AG09309 (cell line): ENCODE measurements around the gene VDAC1.

Source experiments
- DNase-seq: peaks from one replicate; pipeline ENCODE4 v3.0.0-alpha.2; 2010; ENCODE audit warnings: low read depth
- H3K4me3 ChIP-seq: 2 replicates; pipeline ENCODE4 v1.5.1; 2011; ENCODE audit warnings: mild to moderate bottlenecking, low read depth, low read length, moderate library complexity; ENCODE audit not compliant: control insufficient read depth
- TF ChIP-seq, protein P1 (sequence below): IDR thresholded peaks from 2 replicates; pipeline ENCODE4 v1.5.1; 2011; ENCODE audit warnings: mild to moderate bottlenecking, low read depth, low read length, inconsistent platforms; ENCODE audit not compliant: insufficient read depth, control insufficient read depth; ENCODE audit errors: missing control alignments

VDAC1 gene

DNA sequence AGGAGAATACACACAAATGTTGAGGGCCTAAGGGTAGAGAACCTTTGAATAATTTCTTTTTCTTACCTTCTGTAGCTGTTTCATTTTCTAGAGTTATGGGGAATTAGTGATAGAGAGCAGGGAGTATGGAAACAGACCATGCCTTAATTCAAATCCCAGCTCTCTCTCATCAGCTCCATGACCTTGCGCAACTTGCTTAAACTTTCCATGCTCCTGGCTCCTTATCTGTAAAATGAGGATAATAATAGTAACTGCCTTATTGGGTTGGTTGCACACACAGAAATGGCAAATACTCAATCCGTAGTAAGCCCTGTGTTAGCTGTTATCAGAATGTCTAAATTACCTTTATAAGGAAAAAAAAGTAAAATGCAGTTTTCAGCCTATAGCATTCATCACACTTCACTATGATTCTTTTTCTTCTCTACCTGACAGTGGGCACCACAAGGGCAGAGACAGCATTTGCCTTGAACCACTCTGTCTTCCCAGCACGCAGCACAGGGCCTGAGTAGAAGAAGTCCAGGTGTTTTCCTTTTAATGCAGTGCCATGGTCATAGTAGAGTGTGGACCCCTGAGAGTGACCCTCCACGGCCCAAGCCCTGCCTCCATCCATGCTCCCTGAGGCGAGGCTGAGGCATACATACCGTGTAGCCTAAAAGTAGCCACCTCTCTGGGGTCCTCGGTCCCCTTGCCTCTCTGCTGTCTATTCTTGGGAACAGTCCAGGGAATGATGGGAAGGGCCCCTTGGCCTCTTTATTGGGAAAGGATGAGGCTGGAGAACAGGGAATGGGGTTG, 53.8 kb downstream of the VDAC1 start:
- no peak for DNase-seq
- H3K4me3 ChIP-seq, result no peak overlapping the region
- TF ChIP-seq, protein P1, sequence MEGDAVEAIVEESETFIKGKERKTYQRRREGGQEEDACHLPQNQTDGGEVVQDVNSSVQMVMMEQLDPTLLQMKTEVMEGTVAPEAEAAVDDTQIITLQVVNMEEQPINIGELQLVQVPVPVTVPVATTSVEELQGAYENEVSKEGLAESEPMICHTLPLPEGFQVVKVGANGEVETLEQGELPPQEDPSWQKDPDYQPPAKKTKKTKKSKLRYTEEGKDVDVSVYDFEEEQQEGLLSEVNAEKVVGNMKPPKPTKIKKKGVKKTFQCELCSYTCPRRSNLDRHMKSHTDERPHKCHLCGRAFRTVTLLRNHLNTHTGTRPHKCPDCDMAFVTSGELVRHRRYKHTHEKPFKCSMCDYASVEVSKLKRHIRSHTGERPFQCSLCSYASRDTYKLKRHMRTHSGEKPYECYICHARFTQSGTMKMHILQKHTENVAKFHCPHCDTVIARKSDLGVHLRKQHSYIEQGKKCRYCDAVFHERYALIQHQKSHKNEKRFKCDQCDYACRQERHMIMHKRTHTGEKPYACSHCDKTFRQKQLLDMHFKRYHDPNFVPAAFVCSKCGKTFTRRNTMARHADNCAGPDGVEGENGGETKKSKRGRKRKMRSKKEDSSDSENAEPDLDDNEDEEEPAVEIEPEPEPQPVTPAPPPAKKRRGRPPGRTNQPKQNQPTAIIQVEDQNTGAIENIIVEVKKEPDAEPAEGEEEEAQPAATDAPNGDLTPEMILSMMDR, result no peak

DNA sequence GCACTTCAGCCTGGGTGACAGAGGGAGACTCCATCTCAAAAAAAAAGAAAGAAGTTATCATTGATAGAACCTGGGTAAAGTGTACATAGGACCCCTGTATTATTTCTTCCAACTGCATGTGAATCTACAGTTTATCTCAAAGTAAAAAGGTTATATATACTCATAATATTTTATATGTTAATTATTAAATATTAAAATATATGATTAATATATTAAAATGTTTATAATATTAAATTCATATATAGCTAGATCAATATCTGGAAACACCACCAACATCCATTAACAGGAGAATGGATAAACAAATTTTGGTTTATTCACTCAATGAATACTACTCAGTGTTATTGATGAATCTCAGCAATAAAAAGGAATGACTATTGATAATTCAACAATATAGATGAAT, 56.1 kb downstream of the VDAC1 start:
- DNase-seq, result no peak
- no peak overlapping the region for H3K4me3 ChIP-seq
- TF ChIP-seq, protein P1, result no peak

DNA sequence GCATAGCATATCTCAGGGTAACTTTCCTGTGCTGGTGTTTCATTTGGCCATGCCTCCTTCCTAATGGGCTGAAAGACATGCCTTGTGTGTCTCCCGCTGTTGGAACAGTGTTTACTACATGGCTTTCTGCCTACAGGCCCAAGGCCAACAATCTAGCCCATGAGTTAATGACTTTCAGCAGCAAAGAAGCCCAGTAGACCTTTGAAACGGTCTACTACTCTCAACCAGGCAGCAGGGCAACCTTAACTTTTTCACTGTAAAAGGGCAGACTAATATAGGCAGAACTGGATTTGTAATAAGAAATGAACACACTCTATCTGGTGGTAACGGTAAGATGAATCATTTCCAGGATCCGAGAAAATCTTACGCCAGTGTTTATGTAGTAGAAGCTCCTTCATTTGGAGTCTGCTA, 57.3 kb downstream of the VDAC1 start:
- no peak overlapping the region for H3K4me3 ChIP-seq
- no peak for DNase-seq
- TF ChIP-seq, protein P1, result no peak

DNA sequence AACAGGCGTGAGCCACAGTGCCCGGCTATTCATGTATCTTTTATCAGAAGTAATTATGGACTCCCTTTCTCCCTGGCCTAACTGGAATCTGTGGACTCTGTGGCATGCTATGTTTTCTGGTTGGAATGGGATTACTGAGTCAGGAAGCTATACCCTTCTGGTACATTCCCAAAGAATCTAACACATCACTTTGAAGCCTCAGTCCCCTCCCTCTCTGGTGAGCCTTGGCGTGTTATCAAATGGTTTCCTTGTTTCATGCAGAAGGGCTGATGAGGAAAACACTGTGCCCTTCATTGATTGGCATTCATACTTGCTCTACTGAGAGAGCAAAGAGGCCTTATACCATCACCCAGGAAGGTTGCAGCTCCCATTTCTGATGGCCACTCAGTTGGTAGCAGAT, 59.2 kb downstream of the VDAC1 start:
- H3K4me3 ChIP-seq, result no peak overlapping the region
- no peak for DNase-seq
- TF ChIP-seq, protein P1, result no peak

DNA sequence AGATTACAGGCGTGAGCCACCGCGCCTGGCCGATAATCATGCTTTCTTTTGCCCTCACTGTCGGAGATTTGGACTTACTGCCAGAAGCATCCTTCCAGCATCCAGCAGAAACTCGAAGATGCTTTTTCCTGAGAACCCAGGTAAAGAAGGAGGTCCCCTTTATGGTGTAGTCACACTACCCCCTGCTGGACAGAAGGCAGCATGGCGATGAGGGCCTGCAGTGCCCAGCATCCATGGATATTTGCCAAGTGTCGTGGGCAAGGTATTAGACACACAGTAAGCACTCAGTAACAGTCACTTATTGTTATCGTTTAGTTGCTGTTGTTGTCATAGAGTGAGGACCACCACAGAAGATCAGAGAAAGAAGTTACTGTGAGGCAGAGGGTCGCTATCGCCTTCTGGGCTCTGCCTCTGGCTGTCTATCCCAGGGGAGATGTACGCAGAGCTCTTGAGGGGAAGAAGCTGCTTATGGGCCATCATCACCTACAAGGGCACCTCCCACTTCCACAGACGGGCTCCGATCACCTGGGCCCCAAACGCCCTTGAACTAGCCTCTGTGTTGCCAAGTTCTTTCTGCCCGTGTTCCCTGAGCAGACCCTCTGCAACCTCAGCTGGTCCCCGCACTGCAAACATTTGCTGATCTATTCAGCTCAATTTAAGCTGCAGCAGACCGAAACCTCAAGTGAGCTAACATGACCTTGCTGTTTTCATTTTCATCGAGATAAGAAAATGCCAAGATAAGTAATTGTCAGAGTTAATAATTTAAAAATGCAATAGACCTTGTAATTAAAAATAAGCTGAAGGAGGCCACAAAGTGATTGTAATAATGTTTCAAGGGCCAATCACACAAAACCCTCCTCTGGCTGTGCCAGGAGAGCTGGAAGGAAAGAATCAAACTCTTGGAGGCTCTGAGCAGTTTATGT, 60.3 kb downstream of the VDAC1 start:
- TF ChIP-seq, protein P1, result peak; percentile 69
- DNase-seq, result no peak
- H3K4me3 ChIP-seq, result no peak overlapping the region

DNA sequence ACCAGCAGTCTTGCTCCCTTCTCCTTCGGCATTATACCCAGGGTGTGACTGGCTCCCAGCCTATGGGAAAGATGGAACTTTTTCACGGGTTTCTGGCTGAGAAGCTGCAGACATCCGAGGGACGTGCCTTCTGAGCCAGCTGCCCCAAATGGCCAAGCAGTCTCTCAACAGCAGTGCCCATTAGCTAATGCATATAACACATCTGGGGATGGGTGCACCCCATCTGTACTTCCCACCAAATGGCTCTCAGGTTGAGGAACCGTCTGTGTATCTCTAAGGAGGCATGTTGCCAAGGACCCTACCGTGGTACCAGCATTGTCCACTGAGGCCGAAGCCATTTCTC, 61.3 kb downstream of the VDAC1 start:
- DNase-seq, result no peak
- no peak overlapping the region for H3K4me3 ChIP-seq
- TF ChIP-seq, protein P1, result no peak
